ENCODE data around the gene FUZ. TPM values are rescaled to one million over a fixed set of nuclear protein-coding genes. Genes with fewer than 3 reads are reported as not detected.

Gene FUZ
- total and polyA plus RNA-seq, 2 of the 4 experiments (the other 2 are of a cell fraction): 12.1 to 14.3 TPM

GRCh38 chr19:49844138-49845095 is 31.3 kb upstream of the FUZ start:
- BruUV-seq (replicated peaks): no TSS peak
- H3K18ac ChIP-seq (ENCODE audit: low read depth, low read length): no peak overlapping the region

More at GRCh38 chr19:49844138-49845095, 31.3 kb upstream of the FUZ start:
- Histone ChIP-seq H2BK5ac (ENCODE audit: low read depth, low read length, poor library complexity, severe bottlenecking) (no peak overlapping the region), H2BK120ac (ENCODE audit: low read depth, low read length) (no peak overlapping the region), H3K27me3 (ENCODE audit: control insufficient read depth, insufficient read depth, low read length) (no peaks in the 10 kb centered on the region), H3K4me3 (ENCODE audit: insufficient read depth, low read depth, low read length) (no peak overlapping the region), H3K4me1 (ENCODE audit: control insufficient read depth, insufficient read depth, low read length) (peaks cover 5% of the 10 kb centered on the region), H3K27ac (ENCODE audit: insufficient read depth, low read length) (no peak overlapping the region), H2BK20ac (ENCODE audit: low read depth, low read length) (no peak overlapping the region), H3K9me1 (ENCODE audit: insufficient read depth, low read length) (peaks cover 12% of the 10 kb centered on the region), H3K56ac (ENCODE audit: extremely low read depth, insufficient read depth, low read length) (no peak overlapping the region), H3K9me3 (ENCODE audit: control insufficient read depth, insufficient read depth, low read length) (no peaks in the 10 kb centered on the region), H2AK9ac (replicated peaks; ENCODE audit: low read depth, low read length, poor library complexity) (no peak overlapping the region), H2BK15ac (ENCODE audit: low read depth, low read length) (no peak overlapping the region), H4K91ac (ENCODE audit: insufficient read depth, low read depth, low read length) (no peak overlapping the region), H2AFZ (replicated peaks; ENCODE audit: low read length, poor library complexity) (no peak overlapping the region), H3K4me2 (ENCODE audit: low read depth, low read length) (no peak overlapping the region), H4K20me1 (ENCODE audit: insufficient read depth, low read length) (peaks cover 9% of the 10 kb centered on the region; the same call in 1 of the 2 replicates), H3K79me1 (ENCODE audit: low read depth in 1 of 2, low read length in 2 of 2) (peaks cover 15 to 46% of the 10 kb centered on the region in 2 experiments), H3K4ac (ENCODE audit: low read depth, low read length) (no peak overlapping the region), H4K5ac (ENCODE audit: low read depth, low read length) (no peak overlapping the region), H3K14ac (replicated peaks; ENCODE audit: low read depth, low read length) (no peak overlapping the region), H2AK5ac (ENCODE audit: low read depth, low read length) (no peak overlapping the region), H3K23ac (ENCODE audit: low read depth, low read length) (no peak overlapping the region), H4K8ac (ENCODE audit: low read depth in 2 of 2, low read length in 2 of 2) (no peak overlapping the region), H3K36me3 (ENCODE audit: control insufficient read depth, insufficient read depth, low read length) (peaks cover 13% of the 10 kb centered on the region), H3K9ac (ENCODE audit: low read depth, low read length) (no peak overlapping the region)
- dilution Hi-C loops (cut with HindIII; ENCODE audit: low sequenced_read_pairs, unreplicated experiment) (no loop called here), in situ Hi-C loops (cut with MboI; ENCODE audit: low sequenced_read_pairs) (no loop called here), intact Hi-C loops (cut with micrococcal nuclease) (no loop called here)
- ChIA-PET CTCF (no interaction called here), POLR2A (ENCODE audit: unreplicated experiment) (no interaction called here)
- TF ChIP-seq MAFK (IDR thresholded peaks at IDR 0.05; ENCODE audit: low read depth, low read length) (no peak), POLR2A (IDR thresholded peaks at IDR 0.05; ENCODE audit: low read depth, low read length) (no peak), RCOR1 (IDR thresholded peaks at IDR 0.05; ENCODE audit: insufficient replicate concordance, low read length) (no peak), MXI1 (IDR thresholded peaks at IDR 0.05; ENCODE audit: borderline replicate concordance, low read depth, low read length) (no peak), BHLHE40 (IDR thresholded peaks at IDR 0.05; ENCODE audit: low read depth, low read length) (no peak), ELK1 (IDR thresholded peaks at IDR 0.05; ENCODE audit: borderline replicate concordance, low read depth, low read length) (no peak)
- ATAC-seq (ENCODE audit: low read depth) (no peak), DNase-seq (no peak)
- WGBS, 2 experiments (ENCODE audit: extremely low coverage in 2 of 2, insufficient read length in 1 of 2): 93% methylated on average over 12 of the region's 18 CpGs; no CpG with 5 or more reads in 1 of the 2 experiments

Measured in IMR-90 (cell line).